Neutrophil (primary cell): ENCODE measurements around the gene MN1.

Experiments
- H3K27ac ChIP-seq: fragments of 200-600 bp; sonication (generic); 2 replicates; pipeline ENCODE4 v1.5.1; 2016; ENCODE audit warnings: mild to moderate bottlenecking, moderate library complexity
- H3K27me3 ChIP-seq: fragments of 200-600 bp; sonication (generic); 2 replicates; pipeline ENCODE4 v1.6.0; 2016; ENCODE audit warnings: mild to moderate bottlenecking
- H3K36me3 ChIP-seq: fragments of 200-600 bp; sonication (generic); 2 replicates; pipeline ENCODE4 v1.5.1; 2017
- H3K4me1 ChIP-seq, 2 experiments: fragments of 200-600 bp in 1 of 2; sonication (generic) in 1 of 2; 1 replicate in 1 of 2; 2 replicates in 1 of 2; pipeline versions ENCODE4 v1.5.1 to v1.6.1; 2013 to 2016; ENCODE audit warnings: low read depth in 1 of 2, low read length in 1 of 2, mild to moderate bottlenecking in 1 of 2, moderate library complexity in 1 of 2; ENCODE audit not compliant: control insufficient read depth in 1 of 2, insufficient read depth in 1 of 2
- H3K4me3 ChIP-seq, 2 experiments: fragments of 200-600 bp in 1 of 2; sonication (generic) in 1 of 2; 1 replicate in 1 of 2; 2 replicates in 1 of 2; pipeline ENCODE4 v1.5.1; 2013 to 2016; ENCODE audit warnings: low read depth in 1 of 2, low read length in 1 of 2, mild to moderate bottlenecking in 1 of 2, moderate library complexity in 1 of 2
- H3K9me3 ChIP-seq: fragments of 200-600 bp; sonication (generic); 2 replicates; pipeline ENCODE4 v1.5.1; 2016
- TF ChIP-seq, protein P1 (sequence below): fragments of 200-600 bp; sonication (generic); IDR thresholded peaks from 2 replicates; pipeline ENCODE4 v1.5.1; 2016; ENCODE audit warnings: antibody characterized with exemption

Gene MN1

DNA sequence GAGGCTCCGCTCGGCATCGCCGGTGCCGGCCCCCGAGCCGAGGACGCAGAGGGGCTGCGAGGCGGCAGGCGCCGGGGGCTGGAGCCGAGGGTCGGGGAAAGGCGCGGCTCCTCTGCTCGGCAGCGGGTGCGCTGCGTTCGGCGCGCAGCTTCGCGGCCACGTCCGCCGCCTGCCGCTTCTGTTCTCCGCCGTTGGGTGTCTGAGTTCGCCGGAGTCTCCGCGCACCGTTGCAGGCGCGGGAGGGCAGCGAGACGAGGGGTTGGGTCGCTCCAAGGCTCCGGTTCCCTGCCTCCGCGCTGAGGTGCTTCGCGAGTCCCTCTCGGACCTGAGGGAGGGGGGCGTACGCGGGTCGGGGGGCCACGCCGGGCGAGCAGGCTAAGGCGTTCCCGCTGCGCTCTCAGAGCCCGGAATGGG, 347 bp downstream of the MN1 start:
- peak overlapping the region in 1 of 2 experiments; percentile 30 for H3K4me3 ChIP-seq
- TF ChIP-seq, protein P1, sequence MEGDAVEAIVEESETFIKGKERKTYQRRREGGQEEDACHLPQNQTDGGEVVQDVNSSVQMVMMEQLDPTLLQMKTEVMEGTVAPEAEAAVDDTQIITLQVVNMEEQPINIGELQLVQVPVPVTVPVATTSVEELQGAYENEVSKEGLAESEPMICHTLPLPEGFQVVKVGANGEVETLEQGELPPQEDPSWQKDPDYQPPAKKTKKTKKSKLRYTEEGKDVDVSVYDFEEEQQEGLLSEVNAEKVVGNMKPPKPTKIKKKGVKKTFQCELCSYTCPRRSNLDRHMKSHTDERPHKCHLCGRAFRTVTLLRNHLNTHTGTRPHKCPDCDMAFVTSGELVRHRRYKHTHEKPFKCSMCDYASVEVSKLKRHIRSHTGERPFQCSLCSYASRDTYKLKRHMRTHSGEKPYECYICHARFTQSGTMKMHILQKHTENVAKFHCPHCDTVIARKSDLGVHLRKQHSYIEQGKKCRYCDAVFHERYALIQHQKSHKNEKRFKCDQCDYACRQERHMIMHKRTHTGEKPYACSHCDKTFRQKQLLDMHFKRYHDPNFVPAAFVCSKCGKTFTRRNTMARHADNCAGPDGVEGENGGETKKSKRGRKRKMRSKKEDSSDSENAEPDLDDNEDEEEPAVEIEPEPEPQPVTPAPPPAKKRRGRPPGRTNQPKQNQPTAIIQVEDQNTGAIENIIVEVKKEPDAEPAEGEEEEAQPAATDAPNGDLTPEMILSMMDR, result no peak
- peaks cover 68% of the 10 kb centered on the region for H3K27me3 ChIP-seq
- no peaks in the 10 kb centered on the region for H3K36me3 ChIP-seq
- peaks cover 0 to 8% of the 10 kb centered on the region in 2 experiments for H3K4me1 ChIP-seq
- no peaks in the 10 kb centered on the region for H3K9me3 ChIP-seq
- H3K27ac ChIP-seq, result no peak overlapping the region

DNA sequence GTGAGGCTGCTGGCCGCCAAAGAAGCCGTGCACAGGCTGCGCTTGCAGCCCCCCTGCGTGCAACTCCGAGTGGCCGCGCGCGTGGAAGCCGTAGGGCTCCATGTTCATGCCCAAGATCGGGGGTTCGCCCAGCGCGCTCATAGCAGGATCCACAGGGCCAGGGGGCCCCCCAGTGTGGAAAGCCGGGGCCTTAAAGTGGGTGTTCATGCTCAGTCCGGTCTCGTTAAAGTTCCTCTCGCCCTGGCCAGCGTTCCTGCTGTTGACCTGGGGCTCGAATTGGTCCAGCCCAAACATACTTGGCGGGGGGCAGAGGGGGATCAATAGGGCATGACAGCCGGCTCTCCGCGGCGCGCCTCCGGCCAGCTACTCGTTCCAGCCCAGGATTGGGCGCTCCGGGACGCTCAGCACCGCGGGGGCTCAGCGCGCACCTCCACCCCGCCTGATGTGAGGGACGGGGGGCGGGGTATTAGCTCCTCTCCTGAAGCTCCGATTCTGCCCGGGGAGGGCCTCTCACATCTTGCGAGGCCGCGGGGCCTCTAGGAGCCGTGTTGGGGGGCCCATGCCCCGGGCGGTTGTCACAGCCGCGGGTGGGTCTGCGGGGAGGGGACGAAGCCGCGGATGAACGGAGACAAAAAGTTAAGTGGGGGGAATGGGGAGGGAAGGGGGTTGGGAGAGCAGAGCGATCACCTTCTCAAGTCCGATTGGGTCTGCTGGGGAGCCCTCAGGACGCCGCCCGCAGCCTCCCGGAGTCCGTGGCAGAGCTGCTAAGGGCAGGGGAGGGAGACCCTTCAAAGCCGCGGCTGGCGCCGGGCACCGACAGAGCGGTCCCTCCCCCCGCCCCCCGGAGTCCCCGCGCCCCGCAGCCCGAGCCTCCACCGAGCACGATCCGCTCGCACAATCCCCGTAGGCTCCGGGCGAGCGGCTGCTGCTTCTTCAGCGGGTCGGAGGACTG, 1.0 kb downstream of the MN1 start:
- H3K27me3 ChIP-seq, result peaks cover 68% of the 10 kb centered on the region

DNA sequence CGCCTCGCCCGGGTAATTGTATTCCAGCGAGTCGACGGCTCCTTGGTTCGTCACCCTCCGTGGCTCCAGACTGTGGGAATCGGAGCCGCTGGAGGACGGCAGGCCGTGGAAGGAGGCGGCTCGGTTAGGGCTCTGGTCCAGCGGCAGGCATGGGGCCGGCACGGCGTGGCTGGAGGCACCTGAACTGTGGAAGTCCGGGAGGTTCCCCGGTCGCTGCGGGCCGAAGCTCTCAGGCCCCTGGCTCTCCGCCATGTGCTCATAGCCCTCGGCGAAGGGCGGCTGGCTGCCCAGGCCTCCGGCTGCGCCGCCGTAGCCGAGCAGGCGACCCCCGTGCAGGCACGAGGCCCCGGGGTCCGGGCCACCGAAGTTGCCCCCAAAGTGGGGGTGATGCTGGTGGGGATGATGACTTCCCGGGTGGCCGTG, 1.7 kb downstream of the MN1 start:
- Histone ChIP-seq H3K27ac (no peak overlapping the region), H3K27me3 (peaks cover 62% of the 10 kb centered on the region), H3K9me3 (no peaks in the 10 kb centered on the region), H3K4me1 (peaks cover 0 to 8% of the 10 kb centered on the region in 2 experiments), H3K36me3 (no peaks in the 10 kb centered on the region), H3K4me3 (no peak overlapping the region)
- TF ChIP-seq, protein P1, result no peak

More for the DNA sequence above, 1.0 kb downstream of the MN1 start:
- no peak overlapping the region for H3K27ac ChIP-seq
- H3K4me3 ChIP-seq, result no peak overlapping the region
- TF ChIP-seq, protein P1, result no peak
- no peaks in the 10 kb centered on the region for H3K36me3 ChIP-seq
- no peaks in the 10 kb centered on the region for H3K9me3 ChIP-seq
- H3K4me1 ChIP-seq, result peaks cover 0 to 8% of the 10 kb centered on the region in 2 experiments

DNA sequence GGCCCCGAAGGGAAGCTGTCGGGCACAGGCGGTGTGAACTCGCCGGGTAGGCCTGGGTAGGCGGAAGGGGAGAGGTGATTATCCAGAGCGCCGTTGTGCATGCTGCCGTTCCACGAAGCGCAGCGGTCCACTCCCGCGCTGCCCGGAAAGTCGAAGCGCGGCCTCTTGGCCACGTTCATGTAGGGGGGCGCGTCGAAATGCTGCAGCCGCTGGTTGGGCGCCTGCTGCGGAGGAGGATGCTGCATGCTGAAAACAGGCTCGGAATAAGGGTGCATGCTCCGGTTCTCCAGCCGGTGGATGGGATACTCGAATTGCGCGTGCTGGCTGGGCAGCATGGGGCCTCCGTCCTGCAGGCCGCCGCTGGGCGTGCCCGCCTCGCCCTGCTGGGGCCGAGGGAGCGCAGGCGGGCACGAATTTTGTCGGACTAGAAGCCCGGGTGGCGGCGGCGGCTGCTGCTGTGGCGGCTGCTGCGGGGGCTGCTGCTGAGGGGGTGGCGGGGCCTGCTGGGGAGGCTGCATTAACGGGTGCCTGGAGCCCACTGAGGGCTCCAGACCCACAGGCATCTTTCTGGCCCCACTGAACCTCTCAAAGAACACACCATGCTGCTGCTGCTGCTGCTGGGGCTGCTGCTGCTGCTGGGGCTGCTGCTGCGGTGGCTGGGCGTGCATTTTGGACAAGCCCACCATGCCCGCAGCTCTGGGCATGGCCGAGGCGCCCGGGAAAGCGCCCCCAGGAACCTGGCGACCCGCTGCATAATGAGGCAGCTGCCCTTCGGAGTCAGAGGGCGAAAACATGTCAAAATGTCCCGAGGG, 2.3 kb downstream of the MN1 start:
- H3K4me1 ChIP-seq, result peaks cover 0 to 8% of the 10 kb centered on the region in 2 experiments
- H3K36me3 ChIP-seq, result no peaks in the 10 kb centered on the region
- no peak overlapping the region for H3K27ac ChIP-seq
- H3K9me3 ChIP-seq, result no peaks in the 10 kb centered on the region
- H3K4me3 ChIP-seq, result no peak overlapping the region
- peaks cover 56% of the 10 kb centered on the region for H3K27me3 ChIP-seq
- TF ChIP-seq, protein P1, result no peak

DNA sequence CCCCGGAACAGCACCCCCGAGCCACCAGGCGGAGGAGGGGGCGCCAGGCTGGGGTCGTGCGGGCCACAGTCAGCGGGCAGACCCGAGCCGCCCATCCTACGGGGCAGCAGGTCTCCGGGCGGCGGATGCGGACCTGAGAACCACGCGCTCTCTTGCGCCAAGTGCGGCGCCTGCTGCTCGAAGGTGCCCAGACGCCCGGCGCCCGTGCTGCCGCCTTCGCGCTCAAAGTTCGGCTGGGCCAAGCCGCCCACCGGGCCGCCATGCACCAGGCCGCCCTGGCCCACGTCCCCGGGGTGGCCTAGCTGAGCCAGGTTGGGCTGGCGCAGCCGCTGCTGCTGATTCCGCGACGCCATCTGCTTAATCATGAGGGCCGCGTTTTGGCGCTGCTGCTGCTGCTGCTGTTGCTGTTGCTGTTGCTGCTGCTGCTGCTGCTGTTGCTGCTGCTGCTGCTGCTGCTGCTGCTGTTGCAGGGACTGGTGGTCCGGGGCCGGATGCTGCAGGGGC, 3.0 kb downstream of the MN1 start:
- TF ChIP-seq, protein P1, result no peak
- Histone ChIP-seq H3K27me3 (peaks cover 49% of the 10 kb centered on the region), H3K36me3 (no peaks in the 10 kb centered on the region), H3K4me1 (peaks cover 0 to 8% of the 10 kb centered on the region in 2 experiments), H3K4me3 (no peak overlapping the region), H3K27ac (no peak overlapping the region), H3K9me3 (no peaks in the 10 kb centered on the region)
